GM12878 (cell line): Measurements from ENCODE around the gene TOMM5. TPM values are rescaled to one million over a fixed set of nuclear protein-coding genes. Genes with fewer than 3 reads are reported as not detected.

ENCODE experiments used
- ATAC-seq: fragments of 200-7000 bp; cut with Tn5 transposase; 3 replicates; pipeline ENCODE4 v1.9.1; 2020; ENCODE audit warnings: mild to moderate bottlenecking, moderate library complexity
- BruUV-seq: library from RNA; stranded (reverse); fragments of 400-500 nt; replicated peaks from 2 replicates; lab custom pipeline; 2021; lab: Mats Ljungman, UMichigan
- CTCF ChIA-PET: fragments of 300-600 bp; sonication (Branson Sonifier 250); formaldehyde crosslinking; extraction: SDS; loops from one replicate; lab custom pipeline; 2021; ENCODE audit warnings: inconsistent platforms; lab: Yijun Ruan, JAX
- POLR2A ChIA-PET: fragments of 350-600 bp; formaldehyde crosslinking; extraction: SDS; loops from one replicate; lab custom pipeline; 2021; ENCODE audit warnings: inconsistent platforms; lab: Charles Lee
- RAD21 ChIA-PET: fragments of 300-600 bp; sonication (Branson Sonifier 250); formaldehyde crosslinking; loops from one replicate; lab custom pipeline; 2023; ENCODE audit warnings: antibody characterized with exemption; ENCODE audit not compliant: unreplicated experiment; lab: Charles Lee
- SMC1A ChIA-PET: fragments of 300-600 bp; sonication (Branson Sonifier 250); formaldehyde crosslinking; loops from one replicate; lab custom pipeline; 2023; ENCODE audit not compliant: unreplicated experiment, uncharacterized antibody; lab: Charles Lee
- DNase-seq: peaks from one replicate; pipeline ENCODE4 v3.0.0-alpha.2; 2011; ENCODE audit warnings: low read depth, low spot score
- FAIRE-seq: peaks from 3 replicates; lab custom pipeline; 2011; peaks lifted over from hg19 to GRCh38; lab: Jason Lieb, UNC
- H2AFZ ChIP-seq: 2 replicates; pipeline ENCODE4 v1.6.0; 2011; ENCODE audit warnings: low read depth, low read length, control low read depth; ENCODE audit not compliant: control insufficient read depth
- H3K27ac ChIP-seq: 2 replicates; pipeline ENCODE4 v1.5.1; 2011; ENCODE audit warnings: control low read depth; ENCODE audit not compliant: control insufficient read depth, insufficient read depth
- H3K27me3 ChIP-seq, 2 experiments: replicated peaks in 1 of 2; 2 replicates each; pipeline versions ENCODE4 v1.6.0 to v1.6.1; 2011; ENCODE audit warnings: low read length in 1 of 2; ENCODE audit not compliant: control insufficient read depth in 2 of 2, insufficient read depth in 2 of 2
- H3K36me3 ChIP-seq, 2 experiments: 2 replicates each; pipeline ENCODE4 v1.5.1; 2011; ENCODE audit warnings: low read length in 1 of 2; ENCODE audit not compliant: control insufficient read depth in 2 of 2, insufficient read depth in 2 of 2
- H3K4me1 ChIP-seq: 2 replicates; pipeline ENCODE4 v1.6.1; 2011; ENCODE audit warnings: mild to moderate bottlenecking, low read length, moderate library complexity, mixed read lengths; ENCODE audit not compliant: control insufficient read depth, insufficient read depth
- H3K4me2 ChIP-seq: 2 replicates; pipeline ENCODE4 v1.6.0; 2011; ENCODE audit warnings: control low read depth; ENCODE audit not compliant: control insufficient read depth, insufficient read depth
- H3K4me3 ChIP-seq: fragments of 200-600 bp; sonication (generic); 2 replicates; pipeline ENCODE4 v1.5.1; 2016
- H3K79me2 ChIP-seq: 2 replicates; pipeline ENCODE4 v1.6.0; 2011; ENCODE audit warnings: low read length; ENCODE audit not compliant: control insufficient read depth, insufficient read depth
- H3K9ac ChIP-seq: 2 replicates; pipeline ENCODE4 v1.8.0; 2011; ENCODE audit warnings: low read length, control low read depth, mixed read lengths; ENCODE audit not compliant: control insufficient read depth, insufficient read depth
- H3K9me3 ChIP-seq: replicated peaks from 3 replicates; pipeline ENCODE4 v1.5.1; 2011; ENCODE audit warnings: mild to moderate bottlenecking, low read length; ENCODE audit not compliant: control insufficient read depth, insufficient read depth
- H4K20me1 ChIP-seq: 2 replicates; pipeline ENCODE4 v1.6.0; 2011; ENCODE audit not compliant: control insufficient read depth, insufficient read depth
- NR2C2 ChIP-seq: IDR thresholded peaks from 2 replicates; pipeline ENCODE4 v1.6.1; 2011; ENCODE audit warnings: borderline replicate concordance, low read depth; ENCODE audit not compliant: control insufficient read depth, insufficient read length
- STAT3 ChIP-seq: IDR thresholded peaks from 2 replicates; pipeline ENCODE4 v1.6.1; 2011; ENCODE audit warnings: low read depth, low read length, improper control_type of control experiment
- ZNF622 ChIP-seq: fragments of 450-650 bp; IDR thresholded peaks from 2 replicates; pipeline ENCODE4 v1.6.1; 2017; ENCODE audit warnings: mild to moderate bottlenecking, inconsistent platforms
- WGBS: methylation state at CpG from one replicate; pipeline ENCODE4 v1.1.6; 2016; ENCODE audit warnings: low lambda C conversion rate; ENCODE audit not compliant: insufficient replicate concordance, insufficient coverage; ENCODE audit errors: missing lambda C conversion rate; 5-methylcytosine and 5-hydroxymethylcytosine counted together
- in situ Hi-C: fragments of 300-500 bp; cut with MboI; formaldehyde crosslinking; loops from 9 replicates; pipeline ENCODE4 v1.14.3; 2018; ENCODE audit warnings: mixed read lengths
- intact Hi-C: fragments of 100-400 bp; cut with micrococcal nuclease; formaldehyde crosslinking; loops from one replicate; pipeline ENCODE4 v1.14.2; 2022; ENCODE audit not compliant: unreplicated experiment
- polyA plus RNA-seq, 11 experiments: library from polyadenylated mRNA; depleted of rRNA in 4 of 11; unstranded in 6 of 11; stranded (reverse) in 5 of 11; fragments of >200 nt; fragmentation: Nextera tagmentation in 4 of 11; fragmentation: Illumina TruSeq in 1 of 11; extraction: Ambion mirVana in 4 of 11; extraction: Trizol in 1 of 11; gene quantifications; 1 replicate in 1 of 11; 2 replicates in 10 of 11; pipeline versions ENCODE4 v1.2.1 to v1.2.3, GENCODE V29; 2011 to 2016; ENCODE audit warnings: inconsistent platforms in 2 of 11, missing spikeins in 2 of 11, low read depth in 1 of 11
- total RNA-seq, 4 experiments: library from RNA; depleted of rRNA in 3 of 4; stranded (reverse); fragments of >200 nt in 3 of 4; fragmentation: Illumina TruSeq in 1 of 4; extraction: Trizol in 1 of 4; gene quantifications; 2 replicates each; pipeline versions ENCODE4 v1.2.1 to v1.2.3, GENCODE V29; 2013 to 2021
- TF ChIP-seq, protein P1 (sequence below): IDR thresholded peaks from 2 replicates; pipeline ENCODE4 v1.6.1; 2012; ENCODE audit warnings: low read depth, low read length, improper control_type of control experiment

The TOMM5 gene
- total and polyA plus RNA-seq, 10 of the 15 experiments (the other 5 are each of a cell fraction or from before 2014, with no cell fraction given), result 152 to 1,143 (median 351) TPM

DNA sequence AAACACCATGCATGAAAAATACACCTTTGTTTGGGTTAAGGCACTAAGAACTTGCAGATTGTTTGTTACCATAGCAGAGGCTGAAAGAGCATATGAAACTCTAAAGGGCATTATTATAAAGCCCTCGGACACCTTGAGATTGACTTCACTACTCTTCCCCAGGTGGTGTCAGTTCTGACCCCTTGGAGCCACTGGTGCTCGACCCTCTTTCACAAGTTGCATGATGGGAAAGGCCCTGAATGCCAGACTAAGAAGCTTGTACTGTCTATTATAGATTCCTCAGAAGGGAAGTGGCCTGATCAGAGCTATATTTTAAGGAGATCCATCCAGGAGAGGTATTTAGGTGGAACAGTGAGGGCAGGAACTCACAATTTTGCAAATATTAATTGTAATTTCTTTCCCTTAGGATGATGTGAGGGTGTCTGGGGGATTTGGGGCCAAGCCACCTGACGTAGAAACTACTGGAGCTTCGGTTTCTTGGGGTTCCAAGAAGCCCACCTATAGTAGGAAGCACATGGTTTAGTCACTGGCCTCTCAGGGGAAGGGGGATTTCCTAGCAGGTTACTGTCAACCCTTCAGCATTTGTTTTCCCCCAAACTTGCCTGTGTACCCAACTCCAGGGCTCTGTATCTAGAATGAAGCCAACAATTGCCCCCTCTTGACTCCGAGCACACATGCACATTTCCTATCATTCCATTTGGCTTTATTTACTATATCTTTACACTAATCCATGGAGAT is 32.4 kb downstream of the TOMM5 start:
- ATAC-seq (no peak), DNase-seq (no peak), FAIRE-seq (no peak)
- ChIA-PET CTCF (interaction anchor here (2.0 kb wide), 1 partner anchor 12 kb away, joined by 7 read pairs; no protein-coding TSS in a partner anchor), RAD21 (no interaction called here), POLR2A (no interaction called here), SMC1A (interaction anchor here (1.4 kb wide), 1 partner anchor 25 kb away, joined by 4 read pairs; no protein-coding TSS in a partner anchor)
- no peak overlapping the region for H2AFZ ChIP-seq
- H4K20me1 ChIP-seq, result no peaks in the 10 kb centered on the region
- in situ Hi-C loops, result no loop called here
- H3K4me3 ChIP-seq, result no peak overlapping the region
- intact Hi-C loops, result loop anchor here (10.0 kb wide), 1 partner anchor 55 kb away; no protein-coding TSS in a partner anchor
- H3K36me3 ChIP-seq, result no peaks in the 10 kb centered on the region; a peak in 1 of 4 replicates
- H3K4me1 ChIP-seq, result peaks cover 16% of the 10 kb centered on the region
- no peak overlapping the region for H3K4me2 ChIP-seq
- H3K27me3 ChIP-seq, result no peaks in the 10 kb centered on the region
- H3K9me3 ChIP-seq, result peaks cover 17% of the 10 kb centered on the region; the same call in 2 of the 3 replicates
- no peaks in the 10 kb centered on the region; the same call in 1 of the 2 replicates for H3K79me2 ChIP-seq
- no TSS peak for BruUV-seq
- H3K27ac ChIP-seq, result no peak overlapping the region
- 45% methylated on average over 5 of the region's 5 CpGs for WGBS
- H3K9ac ChIP-seq, result no peak overlapping the region
- TF ChIP-seq, protein P1, sequence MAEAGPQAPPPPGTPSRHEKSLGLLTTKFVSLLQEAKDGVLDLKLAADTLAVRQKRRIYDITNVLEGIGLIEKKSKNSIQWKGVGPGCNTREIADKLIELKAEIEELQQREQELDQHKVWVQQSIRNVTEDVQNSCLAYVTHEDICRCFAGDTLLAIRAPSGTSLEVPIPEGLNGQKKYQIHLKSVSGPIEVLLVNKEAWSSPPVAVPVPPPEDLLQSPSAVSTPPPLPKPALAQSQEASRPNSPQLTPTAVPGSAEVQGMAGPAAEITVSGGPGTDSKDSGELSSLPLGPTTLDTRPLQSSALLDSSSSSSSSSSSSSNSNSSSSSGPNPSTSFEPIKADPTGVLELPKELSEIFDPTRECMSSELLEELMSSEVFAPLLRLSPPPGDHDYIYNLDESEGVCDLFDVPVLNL, result no peak
- TF ChIP-seq ZNF622 (no peak), STAT3 (no peak), NR2C2 (no peak)
